Myocyte (in vitro differentiated cells): ENCODE data around the gene ZNF521. TPM values are rescaled to one million over a fixed set of nuclear protein-coding genes. Genes with fewer than 3 reads are reported as not detected.
A peak's percentile ranks its signal among the peaks of the same experiment; 100 is the strongest.

Experiments
- DNase-seq: peaks from one replicate; pipeline ENCODE4 v3.0.0-alpha.2; 2012; ENCODE audit warnings: low read depth
- total RNA-seq: library from RNA; depleted of rRNA; stranded (reverse); fragments of >200 nt; gene quantifications from 2 replicates; pipeline ENCODE4 v1.2.3, GENCODE V29; 2014

ZNF521 gene
- total RNA-seq, 1 donor from 2014 or later: 27.2 TPM

DNA sequence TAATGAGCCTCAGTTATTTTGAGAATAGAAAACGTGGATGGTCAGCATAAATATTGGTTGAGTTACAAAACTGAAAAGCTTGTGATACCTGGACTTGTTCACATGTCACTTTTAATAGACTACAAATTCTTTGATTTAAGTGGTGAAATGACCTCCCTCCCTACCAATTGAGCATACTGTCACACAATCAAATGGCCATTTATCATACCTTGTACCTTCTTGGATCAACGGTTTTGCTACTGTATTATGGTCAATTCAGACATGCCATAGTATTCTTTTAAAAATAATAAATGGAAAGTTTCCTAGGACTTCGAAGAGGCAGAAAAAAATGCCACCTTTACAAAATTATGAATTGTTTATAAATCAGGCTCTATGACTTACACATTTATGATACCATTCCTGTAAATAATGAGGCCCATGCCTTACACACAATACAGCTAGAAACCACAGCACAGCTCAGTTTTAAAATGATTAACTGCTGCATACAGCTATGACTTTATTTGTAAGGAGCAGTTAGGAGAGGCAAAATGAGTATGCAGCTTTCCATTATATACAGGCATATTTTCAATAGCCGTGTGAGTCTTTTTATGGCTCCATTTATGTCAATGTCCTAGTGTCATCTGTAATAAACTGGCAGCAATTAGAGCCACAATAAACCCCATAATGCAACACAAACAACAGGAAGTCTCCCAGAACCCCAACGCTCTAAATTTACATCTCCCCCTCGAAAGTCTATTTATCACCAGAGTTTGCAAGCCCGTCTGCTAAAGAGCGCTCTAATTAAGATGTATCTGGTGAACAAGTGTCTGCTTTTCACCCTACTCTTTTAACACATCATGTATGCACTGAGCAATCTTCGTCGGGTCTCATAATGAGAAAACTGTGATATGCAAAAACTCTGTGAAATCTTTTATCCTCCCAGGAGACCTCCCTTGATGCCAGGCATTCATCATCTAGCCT lies 176.1 kb downstream of the ZNF521 start:
- DNase-seq: no peak

DNA sequence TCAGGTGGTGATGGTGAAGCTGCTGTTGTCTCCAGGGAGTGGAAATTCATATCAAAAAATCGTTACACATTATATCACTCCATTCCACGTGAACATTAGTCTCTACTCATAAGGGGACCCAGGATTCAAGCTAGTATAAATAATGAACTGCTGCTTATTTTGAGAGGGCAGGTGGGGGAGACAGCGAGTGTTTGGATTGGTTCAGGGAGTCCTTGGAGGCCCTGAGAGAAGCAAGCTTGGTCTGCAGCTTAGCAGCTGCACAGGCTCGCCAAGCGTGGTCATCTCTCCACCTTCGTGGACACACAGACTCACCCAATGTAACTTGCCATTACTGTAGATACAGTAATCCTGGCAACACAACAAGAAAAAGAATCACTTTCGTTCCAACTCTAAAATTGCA lies 177.6 kb downstream of the ZNF521 start:
- peak; percentile 31 for DNase-seq

DNA sequence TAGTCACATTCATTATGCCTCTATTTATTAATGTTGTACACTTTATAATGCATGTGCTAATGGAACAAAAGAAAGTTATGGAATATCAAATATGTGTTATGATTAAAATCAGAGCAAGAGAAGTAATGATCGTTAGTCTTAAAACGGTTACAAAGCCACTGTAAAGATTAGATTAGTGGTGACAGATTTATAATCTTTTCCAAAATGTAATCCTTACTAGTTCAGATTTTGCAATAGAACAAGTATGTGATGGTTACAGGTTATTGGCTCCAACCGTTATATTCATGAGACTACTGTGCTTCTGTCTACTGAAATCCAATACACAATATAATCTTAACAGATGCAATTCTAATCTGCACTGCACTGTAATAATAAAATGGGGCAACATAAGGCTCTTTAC lies 180.6 kb downstream of the ZNF521 start:
- DNase-seq: no peak

DNA sequence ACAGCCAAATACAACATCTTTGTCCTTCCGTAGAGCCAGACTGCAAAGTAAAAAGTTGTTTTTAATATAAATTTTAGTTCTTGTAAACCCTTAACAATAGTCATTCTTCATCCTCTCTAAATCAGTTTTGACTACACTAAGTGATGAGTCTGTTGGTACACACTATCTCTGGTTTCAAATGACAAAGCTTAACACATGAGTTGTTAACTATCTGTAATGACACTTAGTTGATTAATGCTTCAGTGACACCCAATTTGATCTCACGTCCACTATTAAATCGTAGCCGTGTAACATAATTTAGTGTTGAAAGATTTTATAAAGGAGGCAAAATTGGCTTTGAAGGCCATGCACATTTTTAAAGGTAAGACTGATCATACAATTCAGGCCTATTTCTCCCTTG lies 181.6 kb downstream of the ZNF521 start:
- no peak for DNase-seq

DNA sequence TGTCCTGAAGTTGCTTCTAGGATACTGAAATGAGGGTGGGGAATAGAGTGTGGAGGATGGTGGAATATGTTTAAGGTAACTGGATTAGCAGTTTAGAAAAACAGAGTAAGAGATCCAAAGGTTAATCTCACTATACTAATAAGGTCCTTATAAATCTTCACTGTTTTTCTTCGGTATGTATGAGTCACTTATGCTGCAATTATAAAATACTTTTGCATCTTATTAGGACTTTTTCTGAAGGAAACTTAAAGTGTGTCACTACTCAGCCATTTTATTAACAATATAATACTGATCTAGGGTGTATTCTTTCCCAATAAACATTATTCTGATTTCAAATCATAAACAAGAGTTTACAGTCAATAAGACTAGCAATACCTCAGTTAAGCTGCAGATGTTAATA lies 182.3 kb downstream of the ZNF521 start:
- no peak for DNase-seq

DNA sequence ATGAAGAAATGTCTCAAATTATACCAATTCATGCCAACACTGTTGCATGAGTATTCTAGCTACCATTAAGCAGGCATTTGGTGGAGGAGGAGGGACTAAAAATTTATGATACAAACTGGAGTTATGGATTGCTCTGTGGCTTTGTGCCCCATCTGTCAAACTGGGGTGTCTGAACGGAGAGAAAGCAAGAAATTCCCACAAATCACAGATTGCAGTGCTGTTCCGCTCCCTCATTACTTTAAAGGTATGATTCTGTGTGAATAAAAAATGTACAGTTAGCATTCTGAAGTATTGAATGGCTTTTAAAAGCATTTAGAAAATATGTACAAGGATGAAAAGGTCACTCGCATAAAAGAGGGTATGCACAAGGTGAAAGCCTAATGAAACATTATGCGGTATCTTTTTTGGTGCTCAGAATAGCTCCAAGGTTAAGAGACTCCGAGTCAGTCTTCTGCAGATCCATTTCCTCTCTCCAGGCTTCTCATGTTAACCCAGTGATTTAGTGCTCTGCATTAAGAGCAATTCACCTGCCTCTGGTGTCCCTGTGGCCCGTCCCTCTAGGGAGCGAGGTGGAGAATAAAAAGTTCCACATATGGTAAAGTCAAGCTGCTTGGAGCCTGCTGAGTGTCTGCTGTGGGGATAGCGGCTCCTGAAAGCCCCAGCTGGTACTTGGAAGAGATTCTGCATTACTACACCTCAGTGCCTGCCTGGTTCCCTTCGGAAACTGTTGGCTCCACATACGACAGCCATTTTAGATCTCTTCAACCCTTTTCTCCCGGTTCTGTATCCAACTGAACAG lies 184.2 kb downstream of the ZNF521 start:
- no peak for DNase-seq

DNA sequence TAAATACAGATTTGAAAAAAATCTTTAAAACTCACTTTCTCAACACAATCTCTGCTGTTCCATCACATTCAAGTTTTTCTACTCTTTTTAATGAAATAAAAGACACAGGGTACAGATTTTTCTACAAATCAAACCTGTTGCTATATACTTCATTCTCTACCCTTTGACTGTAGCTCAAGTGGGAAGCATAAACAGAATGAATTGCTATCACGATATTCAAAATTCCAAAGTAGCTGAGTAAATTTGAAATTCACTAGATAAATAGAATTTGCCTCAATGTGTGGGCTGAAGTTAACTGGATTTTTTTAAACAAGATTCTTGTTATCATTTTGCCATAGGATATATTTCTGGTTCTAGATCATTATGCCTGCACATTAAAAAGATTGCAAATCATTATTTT lies 185.9 kb downstream of the ZNF521 start:
- no peak for DNase-seq

DNA sequence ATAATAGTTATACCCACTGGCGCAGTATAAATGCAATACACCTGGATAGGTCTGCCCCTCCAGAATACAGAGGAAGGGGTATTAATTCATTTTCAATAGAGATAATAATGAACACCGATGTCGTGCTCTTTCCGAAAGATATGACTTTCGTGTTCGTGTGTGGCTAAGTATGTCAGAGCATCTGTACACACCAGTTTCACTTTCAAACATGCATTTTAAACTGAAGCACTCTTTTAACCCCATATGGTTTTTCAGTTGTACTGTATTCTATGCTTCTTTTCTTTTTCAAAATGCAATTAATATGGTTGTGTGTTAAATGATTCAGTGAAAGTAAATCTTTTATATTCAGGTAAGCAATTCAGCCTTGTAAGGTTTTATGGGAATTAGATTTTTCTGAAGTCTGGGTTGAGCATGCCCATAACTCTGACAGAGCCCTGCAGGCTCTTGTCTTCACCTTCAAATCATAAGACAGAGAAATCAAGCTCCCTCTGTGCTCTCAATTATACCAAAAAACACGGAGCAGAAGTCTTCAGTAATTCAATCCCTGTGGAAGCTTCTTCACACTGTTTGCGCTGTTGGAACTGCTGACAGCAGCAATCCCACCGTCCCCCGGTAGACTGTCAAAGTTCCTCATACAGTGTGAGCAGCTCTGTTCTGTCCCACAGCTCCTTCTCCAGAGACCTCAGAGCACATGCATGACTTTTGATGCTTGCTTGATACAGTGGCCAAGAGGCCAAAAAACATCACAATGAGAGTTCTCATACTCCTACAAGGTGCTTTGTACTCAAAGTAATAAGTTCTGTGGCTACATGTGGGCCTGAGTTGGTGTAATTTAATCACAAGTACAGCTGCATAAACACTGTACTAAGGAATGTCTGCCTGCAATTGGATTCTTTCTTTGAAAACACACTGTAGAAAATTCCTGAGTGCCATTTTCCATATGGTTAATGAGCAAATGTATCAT lies 186.8 kb downstream of the ZNF521 start:
- DNase-seq: peak; percentile 59

DNA sequence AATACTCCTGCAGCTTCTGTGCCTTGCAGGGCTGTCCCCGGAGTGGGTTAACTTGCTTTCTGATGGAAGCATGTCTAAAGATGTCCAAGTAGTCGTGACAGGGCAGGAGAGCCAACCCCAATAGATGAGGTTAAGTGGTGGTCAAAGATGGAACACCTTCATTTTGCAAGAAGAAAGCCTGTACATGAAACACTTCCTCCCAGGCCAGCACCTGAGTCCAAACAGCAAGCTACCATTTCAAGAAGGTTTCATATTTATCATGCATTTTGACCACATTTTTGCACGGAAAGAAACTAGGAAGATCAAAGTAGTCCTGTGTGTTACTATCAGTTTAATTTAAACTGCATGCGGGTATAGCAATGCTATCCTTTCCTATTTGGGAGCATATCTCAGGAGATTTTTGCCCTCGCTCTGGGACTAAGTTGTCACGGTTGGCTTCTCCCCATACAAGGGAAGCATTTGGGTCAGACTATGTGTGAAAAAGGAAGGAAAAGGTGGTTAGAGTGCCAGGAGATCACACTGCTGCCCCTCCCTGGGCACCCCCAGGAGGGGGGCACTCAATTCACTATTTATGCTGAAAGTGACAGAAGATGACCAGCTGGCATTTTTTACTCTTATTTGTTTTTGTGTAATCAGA lies 187.6 kb downstream of the ZNF521 start:
- no peak for DNase-seq

DNA sequence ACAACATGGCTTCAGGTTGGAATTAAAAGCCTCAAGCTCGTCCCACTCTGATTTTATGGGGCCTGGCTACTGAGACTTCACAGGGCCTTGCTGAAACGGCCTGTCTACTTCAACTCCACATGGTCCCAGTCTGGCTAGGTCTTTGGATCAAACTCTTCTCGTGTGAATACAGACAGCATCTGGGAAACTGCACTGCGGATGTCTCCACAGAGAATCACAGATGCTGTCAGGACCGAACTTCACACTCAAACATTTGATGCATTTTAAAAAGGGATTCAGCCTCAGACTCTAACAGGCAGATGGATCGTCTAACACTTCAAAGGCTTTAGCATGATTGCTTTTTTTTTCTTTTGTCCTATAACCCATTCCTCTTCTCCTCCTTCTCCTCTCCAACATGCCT lies 198.5 kb downstream of the ZNF521 start:
- no peak for DNase-seq

DNA sequence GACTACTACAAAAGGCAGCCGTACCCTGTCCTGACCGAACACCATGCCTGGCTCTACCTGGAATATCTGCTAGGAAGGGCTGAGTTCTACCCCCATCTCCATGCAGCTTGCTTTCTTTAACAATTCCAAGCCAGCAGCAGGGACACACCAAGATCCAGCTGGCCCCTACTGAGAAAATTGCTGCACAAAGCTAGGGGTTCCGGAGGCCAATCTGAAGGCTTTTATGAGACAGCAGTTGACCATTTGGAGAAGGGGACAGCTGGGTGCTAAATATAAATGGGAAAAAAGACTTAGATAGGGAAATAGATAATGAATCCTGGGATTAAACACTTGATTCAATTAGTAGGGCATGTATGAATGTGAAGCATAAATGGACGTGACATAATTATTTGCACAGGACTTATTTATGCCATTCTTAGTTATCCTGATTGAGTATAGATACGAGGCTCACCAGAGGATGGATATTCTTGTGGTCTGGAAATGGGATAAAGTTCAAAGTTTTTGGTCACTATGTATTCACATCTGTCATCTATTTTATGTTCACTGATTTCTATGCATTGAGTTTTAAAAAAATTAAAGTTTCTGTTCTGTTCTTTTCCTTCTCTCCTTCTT lies 204.0 kb downstream of the ZNF521 start:
- DNase-seq: peak; percentile 63

DNA sequence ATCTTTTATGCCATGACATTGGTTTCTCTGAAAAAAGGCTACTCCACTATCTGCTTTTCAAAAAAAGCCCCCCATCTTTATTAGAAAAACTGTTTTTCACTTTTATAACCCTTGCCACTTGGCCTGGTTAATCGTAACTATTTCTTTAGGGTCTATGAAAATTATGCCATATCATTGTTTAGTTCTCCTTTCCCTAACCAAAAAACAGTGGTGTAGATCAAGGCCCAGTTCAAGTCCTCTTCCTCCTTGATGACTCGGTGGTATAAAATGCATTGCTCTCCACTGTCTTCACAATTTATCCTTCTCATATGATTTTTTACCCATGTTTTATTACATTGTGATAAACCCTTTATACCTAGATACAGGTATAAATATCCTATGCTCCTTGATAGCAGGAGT lies 205.5 kb downstream of the ZNF521 start:
- DNase-seq: no peak

DNA sequence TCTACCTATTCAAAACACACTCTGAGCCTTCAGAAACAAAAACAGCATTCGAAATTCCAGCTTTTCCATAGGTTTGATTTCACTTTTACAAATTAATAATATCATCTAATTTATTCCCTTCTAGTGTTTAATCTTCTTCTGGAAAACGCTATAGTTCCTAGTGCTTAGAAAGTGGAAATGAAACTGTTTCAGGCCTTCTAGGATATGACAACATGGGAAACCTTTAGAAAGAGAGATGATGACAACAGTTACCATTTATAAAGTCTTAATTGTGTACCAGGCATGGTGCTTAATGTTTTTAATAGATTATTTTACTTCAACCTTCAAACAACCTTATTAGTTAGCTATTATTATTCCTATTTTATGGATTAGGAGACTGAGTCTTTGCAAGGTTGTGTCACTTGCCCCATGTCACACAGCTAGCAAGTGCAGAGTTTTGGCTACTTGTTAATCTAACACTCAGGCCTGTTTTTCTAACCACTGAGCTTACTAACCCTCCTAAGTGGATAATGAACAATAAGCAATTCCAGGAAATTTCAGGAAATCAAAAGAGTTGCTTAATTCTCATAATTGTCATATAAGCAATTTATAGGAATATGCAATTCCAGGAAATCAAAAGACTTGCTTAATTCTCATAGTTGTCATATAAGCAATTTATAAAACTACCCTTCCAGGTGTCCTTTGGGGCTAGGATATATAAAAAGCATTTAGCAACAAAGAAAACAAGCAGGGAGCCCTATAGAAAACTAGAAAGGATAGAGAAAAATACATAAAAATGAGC lies 206.0 kb downstream of the ZNF521 start:
- DNase-seq: no peak

DNA sequence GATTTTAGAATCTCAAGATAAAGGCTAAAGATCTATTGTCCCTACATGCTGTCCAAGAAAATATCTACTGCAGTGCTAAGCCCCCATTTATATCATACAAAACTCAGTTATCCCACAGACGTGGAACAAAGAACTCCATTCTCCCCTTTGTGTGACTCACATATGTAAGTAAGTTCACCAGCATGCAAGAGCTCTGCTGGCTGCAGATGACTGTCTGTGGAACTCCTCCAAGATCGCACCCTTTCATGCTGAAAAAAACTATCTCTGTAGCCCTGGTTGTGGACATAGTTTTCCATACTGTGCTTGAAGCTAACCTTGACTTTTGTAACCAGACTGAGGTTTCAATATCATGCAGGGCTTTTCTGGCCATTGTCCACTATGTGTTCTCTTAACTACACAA lies 207.1 kb downstream of the ZNF521 start:
- peak; percentile 53 for DNase-seq

DNA sequence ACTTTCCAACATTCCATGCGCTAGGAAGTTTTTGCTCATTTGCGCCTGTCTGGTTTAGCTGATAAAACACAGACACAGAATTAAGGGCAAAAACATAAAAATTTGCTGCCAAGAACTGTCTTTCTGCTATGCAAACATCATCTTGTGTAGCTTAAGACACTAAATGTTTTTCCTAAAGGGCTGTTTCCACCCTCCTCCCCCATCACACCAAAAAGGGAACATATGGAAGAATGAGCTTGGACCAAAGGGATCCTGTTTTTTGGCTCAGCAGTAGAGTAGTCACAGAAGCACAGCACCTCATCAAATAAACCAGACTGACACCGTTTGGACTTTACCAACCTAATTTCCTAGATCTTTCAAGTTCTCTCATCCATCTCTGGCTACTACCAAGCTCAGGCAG lies 210.1 kb downstream of the ZNF521 start:
- no peak for DNase-seq

DNA sequence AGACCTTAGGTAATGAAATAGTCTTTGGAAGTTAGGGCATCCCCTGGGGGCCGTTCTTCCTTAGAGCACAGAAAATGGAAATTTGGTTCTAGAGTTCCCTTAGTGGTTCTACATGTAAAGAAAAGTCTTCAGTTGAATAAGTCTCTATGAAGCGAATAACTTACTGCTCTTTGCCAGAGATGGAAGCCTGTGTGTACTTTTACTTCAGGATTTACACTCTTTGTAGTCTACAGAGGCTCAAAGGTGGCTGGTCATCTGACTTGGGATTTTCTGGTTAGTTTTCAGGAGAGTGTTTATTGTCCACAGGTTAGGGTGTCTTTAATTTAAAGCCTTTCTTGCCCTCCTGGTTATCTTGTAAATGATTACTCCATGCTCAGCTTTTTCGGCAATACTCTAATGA lies 210.6 kb downstream of the ZNF521 start:
- DNase-seq: no peak

DNA sequence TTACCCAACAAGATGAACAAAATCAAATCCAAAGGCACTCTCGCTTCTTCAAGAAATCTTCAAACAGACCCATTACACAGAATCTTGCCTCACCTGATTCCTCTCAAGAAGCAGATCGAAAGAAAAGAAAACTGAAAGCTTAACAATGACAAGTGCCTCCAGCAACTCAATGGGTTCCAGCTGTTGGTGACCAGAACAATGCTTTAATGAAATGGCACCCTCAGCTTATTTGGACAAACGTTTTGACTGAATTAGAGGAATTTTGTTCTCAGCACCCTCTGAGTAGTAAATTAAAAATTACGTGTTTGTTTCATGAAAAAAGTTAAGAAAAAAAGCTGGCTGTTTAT lies 211.0 kb downstream of the ZNF521 start:
- DNase-seq: no peak

DNA sequence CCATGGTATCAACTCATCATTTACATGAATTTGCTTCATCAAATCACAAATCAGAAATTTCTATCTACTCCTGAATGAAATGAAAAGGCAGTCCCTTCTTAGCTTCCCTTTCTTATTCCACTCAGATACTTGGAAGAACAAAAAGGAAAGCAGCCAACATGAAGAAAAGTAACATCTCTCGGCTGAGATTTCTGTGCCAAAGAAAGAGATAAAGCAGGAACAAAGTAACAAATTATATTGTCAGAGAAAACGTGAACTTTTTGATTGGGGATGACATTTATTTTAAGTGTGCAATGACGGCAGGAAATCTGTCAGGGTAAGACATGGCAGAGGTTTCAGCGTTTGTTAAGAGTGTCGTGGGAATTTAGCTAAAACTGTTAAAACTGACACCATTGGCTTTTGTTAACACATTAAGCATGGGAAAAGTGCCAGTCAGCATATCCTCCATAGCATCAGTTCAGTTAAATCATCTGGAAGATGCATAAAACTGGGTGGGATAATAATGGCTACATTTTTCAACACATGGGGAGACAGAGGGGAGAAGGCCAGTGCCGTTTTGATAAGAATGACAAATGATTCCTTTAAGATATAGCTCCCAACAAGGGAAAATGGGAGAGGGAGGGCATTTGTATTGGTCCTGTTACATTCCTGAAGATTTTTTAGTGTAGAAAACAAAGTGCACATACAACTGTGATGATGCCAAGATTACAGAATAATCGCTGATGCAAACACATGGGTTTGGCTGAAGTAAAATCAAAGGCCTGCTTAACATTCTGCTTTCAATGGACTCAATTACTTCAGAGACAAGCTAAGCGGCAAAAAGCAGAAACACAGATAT lies 211.6 kb downstream of the ZNF521 start:
- DNase-seq: no peak

DNA sequence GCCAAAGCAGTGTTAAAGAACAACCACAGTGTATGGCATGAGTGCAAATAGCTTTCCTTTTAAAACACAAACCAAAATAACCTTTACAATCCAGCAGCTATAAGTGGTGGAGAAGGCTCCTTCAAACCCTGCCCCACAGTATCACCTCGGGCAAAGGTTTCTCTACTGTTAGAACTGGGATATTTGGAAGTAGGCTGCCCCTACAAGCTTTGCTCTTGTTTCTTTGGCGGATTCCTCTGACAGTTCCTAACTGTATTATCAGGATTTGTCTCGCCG lies 214.8 kb downstream of the ZNF521 start:
- DNase-seq: no peak
